Smooth muscle cell (in vitro differentiated cells): ENCODE data around the gene SURF1. TPM values are rescaled to one million over a fixed set of nuclear protein-coding genes. Genes with fewer than 3 reads are reported as not detected.

ENCODE experiments used
- DNase-seq: peaks from one replicate; lab custom pipeline; 2025; ENCODE audit not compliant: unreplicated experiment; lab: John Stamatoyannopoulos, UW
- H2AFZ ChIP-seq: fragments of 200-600 bp; sonication (generic); 2 replicates; pipeline ENCODE4 v1.6.0; 2016; ENCODE audit warnings: antibody characterized with exemption, low read depth, mild to moderate bottlenecking
- H3F3A ChIP-seq: fragments of 200-600 bp; sonication (generic); 2 replicates; pipeline ENCODE4 v1.6.0; 2017; ENCODE audit warnings: antibody characterized with exemption, low read depth
- H3K27ac ChIP-seq: fragments of 200-600 bp; sonication (generic); 2 replicates; pipeline ENCODE4 v1.5.1; 2016; ENCODE audit warnings: low read depth, mild to moderate bottlenecking
- H3K27me3 ChIP-seq: fragments of 200-600 bp; sonication (generic); 2 replicates; pipeline ENCODE4 v1.6.1; 2016; ENCODE audit warnings: low read depth, mild to moderate bottlenecking
- H3K36me3 ChIP-seq: fragments of 200-600 bp; sonication (generic); 2 replicates; pipeline ENCODE4 v1.5.1; 2016; ENCODE audit warnings: low read depth
- H3K4me1 ChIP-seq: fragments of 200-600 bp; sonication (generic); 2 replicates; pipeline ENCODE4 v1.5.1; 2016; ENCODE audit warnings: low read depth
- H3K4me2 ChIP-seq: fragments of 200-600 bp; sonication (generic); 2 replicates; pipeline ENCODE4 v1.6.0; 2016; ENCODE audit warnings: mild to moderate bottlenecking
- H3K4me3 ChIP-seq: fragments of 200-600 bp; sonication (generic); 2 replicates; pipeline ENCODE4 v1.5.1; 2016; ENCODE audit warnings: mild to moderate bottlenecking
- H3K79me2 ChIP-seq: fragments of 200-600 bp; sonication (generic); 2 replicates; pipeline ENCODE4 v1.6.0; 2016; ENCODE audit warnings: low read depth, mild to moderate bottlenecking
- H3K9ac ChIP-seq: fragments of 200-600 bp; sonication (generic); 2 replicates; pipeline ENCODE4 v1.6.0; 2016; ENCODE audit warnings: low read depth
- H3K9me3 ChIP-seq: fragments of 200-600 bp; sonication (generic); replicated peaks from 2 replicates; pipeline ENCODE4 v1.5.1; 2016; ENCODE audit warnings: low read depth
- H4K20me1 ChIP-seq: fragments of 200-600 bp; sonication (generic); 2 replicates; pipeline ENCODE4 v1.6.0; 2016; ENCODE audit warnings: low read depth
- CTCF ChIP-seq: fragments of 200-600 bp; sonication (generic); IDR thresholded peaks from 2 replicates; pipeline ENCODE4 v1.5.1; 2017; ENCODE audit warnings: borderline replicate concordance, mild to moderate bottlenecking, antibody characterized with exemption; ENCODE audit not compliant: insufficient read depth, poor library complexity, severe bottlenecking
- WGBS: methylation state at CpG from one replicate; pipeline ENCODE4 v1.1.7; 2016; ENCODE audit warnings: low lambda C conversion rate; 5-methylcytosine and 5-hydroxymethylcytosine counted together
- polyA plus RNA-seq: library from polyadenylated mRNA; unstranded; fragments of >200 nt; fragmentation: Nextera tagmentation; extraction: Ambion mirVana; gene quantifications from 2 replicates; pipeline ENCODE4 v1.2.1, GENCODE V29; 2016
- small RNA-seq: library from RNA; depleted of rRNA; stranded (forward); fragments of <200 nt; gene quantifications from one replicate; pipeline ENCODE3, GENCODE V24; 2014
- total RNA-seq: library from RNA; depleted of rRNA; stranded (reverse); fragments of >200 nt; gene quantifications from 2 replicates; pipeline ENCODE4 v1.2.3, GENCODE V29; 2014

The SURF1 gene
- total and polyA plus RNA-seq, 2 experiments from 2014 or later = 33.5 to 60.7 TPM

GRCh38 chr9:133304158-133304470 is 52.2 kb downstream of the SURF1 start:
- Histone ChIP-seq H3K4me1 (no peaks in the 10 kb centered on the region), H3F3A (no peaks in the 10 kb centered on the region), H4K20me1 (no peaks in the 10 kb centered on the region), H3K4me3 (no peak overlapping the region), H3K9ac (no peak overlapping the region), H3K4me2 (no peak overlapping the region), H3K79me2 (no peaks in the 10 kb centered on the region), H3K27ac (no peak overlapping the region), H3K9me3 (no peaks in the 10 kb centered on the region), H3K27me3 (no peaks in the 10 kb centered on the region), H2AFZ (no peak overlapping the region), H3K36me3 (no peaks in the 10 kb centered on the region)
- WGBS = 81% methylated on average over 13 of the region's 13 CpGs
- DNase-seq = no peak
- TF ChIP-seq CTCF = no peak

GRCh38 chr9:133303266-133304157 is 52.8 kb downstream of the SURF1 start:
- no peak for TF ChIP-seq CTCF
- Histone ChIP-seq H3K4me2 (no peak overlapping the region), H3K9me3 (no peaks in the 10 kb centered on the region), H3K79me2 (no peaks in the 10 kb centered on the region), H4K20me1 (no peaks in the 10 kb centered on the region), H3K27ac (no peak overlapping the region), H3K4me3 (no peak overlapping the region), H3K4me1 (no peaks in the 10 kb centered on the region), H2AFZ (no peak overlapping the region), H3K9ac (no peak overlapping the region), H3K27me3 (no peaks in the 10 kb centered on the region), H3F3A (no peaks in the 10 kb centered on the region), H3K36me3 (no peaks in the 10 kb centered on the region)
- WGBS = 85% methylated on average over 26 of the region's 26 CpGs
- DNase-seq = no peak

Small RNAs within 50 kb of the gene (small RNA-seq; reads per million reads assigned to genes)
- gene RF00019 (not detected), gene SNORD24 (not detected), gene SNORD36A (not detected), gene SNORD36B (not detected), gene SNORD36C (not detected)

Other genes with a start within 250 kb of the SURF1 start
- 27.8 and 28.5 TPM in 2 replicates for gene RALGDS, start 235.2 kb downstream of the SURF1 start, total RNA-seq
- gene RALGDS, start 235.2 kb downstream of the SURF1 start, polyA plus RNA-seq = 37.7 and 43.7 TPM in 2 replicates
- gene GBGT1, start 192.6 kb downstream of the SURF1 start, total RNA-seq = 8.2 and 11.3 TPM in 2 replicates
- 4.5 and 6.7 TPM in 2 replicates for gene GBGT1, start 192.6 kb downstream of the SURF1 start, polyA plus RNA-seq
- gene OBP2B, start 147.2 kb downstream of the SURF1 start, total RNA-seq = not detected in 2 replicates
- gene OBP2B, start 147.2 kb downstream of the SURF1 start, polyA plus RNA-seq = not detected in 2 replicates
- gene ABO, start 81.3 kb downstream of the SURF1 start, total RNA-seq = 0.67 and 1.0 TPM in 2 replicates
- 0.37 and 2.1 TPM in 2 replicates for gene ABO, start 81.3 kb downstream of the SURF1 start, polyA plus RNA-seq
- gene SURF6, start 20.3 kb downstream of the SURF1 start, total RNA-seq = 8.1 and 11.7 TPM in 2 replicates
- gene SURF6, start 20.3 kb downstream of the SURF1 start, polyA plus RNA-seq = 16.5 and 17.8 TPM in 2 replicates
- 8.3 and 9.0 TPM in 2 replicates for gene MED22, start 8.4 kb downstream of the SURF1 start, total RNA-seq
- gene MED22, start 8.4 kb downstream of the SURF1 start, polyA plus RNA-seq = 15.8 and 17.9 TPM in 2 replicates
- gene RPL7A, start 8.3 kb downstream of the SURF1 start, total RNA-seq = 1,134 and 1,254 TPM in 2 replicates
- 372 and 413 TPM in 2 replicates for gene RPL7A, start 8.3 kb downstream of the SURF1 start, polyA plus RNA-seq
- 2.8 and 11.4 TPM in 2 replicates for gene SURF2, start 63 bp upstream of the SURF1 start, total RNA-seq
- gene SURF2, start 63 bp upstream of the SURF1 start, polyA plus RNA-seq = 21.4 and 28.9 TPM in 2 replicates
- 353 and 377 TPM in 2 replicates for gene SURF4, start 19.6 kb upstream of the SURF1 start, total RNA-seq
- 340 and 396 TPM in 2 replicates for gene SURF4, start 19.6 kb upstream of the SURF1 start, polyA plus RNA-seq
- gene STKLD1, start 19.9 kb upstream of the SURF1 start, total RNA-seq = 2.7 TPM in 1 of 2 replicates, not detected in the other
- 0.90 and 0.99 TPM in 2 replicates for gene STKLD1, start 19.9 kb upstream of the SURF1 start, polyA plus RNA-seq
- gene REXO4, start 61.5 kb upstream of the SURF1 start, total RNA-seq = 11.5 and 12.9 TPM in 2 replicates
- 18.5 and 21.6 TPM in 2 replicates for gene REXO4, start 61.5 kb upstream of the SURF1 start, polyA plus RNA-seq
- 1.4 and 3.1 TPM in 2 replicates for gene ADAMTS13, start 65.9 kb upstream of the SURF1 start, total RNA-seq
- 3.7 and 6.8 TPM in 2 replicates for gene ADAMTS13, start 65.9 kb upstream of the SURF1 start, polyA plus RNA-seq
- gene CACFD1, start 103.5 kb upstream of the SURF1 start, total RNA-seq = 5.8 and 8.9 TPM in 2 replicates
- gene CACFD1, start 103.5 kb upstream of the SURF1 start, polyA plus RNA-seq = 22.8 and 27.1 TPM in 2 replicates
- 12.7 and 13.8 TPM in 2 replicates for gene SLC2A6, start 122.6 kb upstream of the SURF1 start, total RNA-seq
- gene SLC2A6, start 122.6 kb upstream of the SURF1 start, polyA plus RNA-seq = 21.0 and 28.3 TPM in 2 replicates
- not detected in 2 replicates for gene MYMK, start 168.5 kb upstream of the SURF1 start, total RNA-seq
- not detected in 2 replicates for gene MYMK, start 168.5 kb upstream of the SURF1 start, polyA plus RNA-seq
- 8.1 and 8.9 TPM in 2 replicates for gene ADAMTSL2, start 178.2 kb upstream of the SURF1 start, total RNA-seq
- 8.9 and 10.5 TPM in 2 replicates for gene ADAMTSL2, start 178.2 kb upstream of the SURF1 start, polyA plus RNA-seq